Caco-2 (cell line): ENCODE results near the gene ITGB1. TPM values are rescaled to one million over a fixed set of nuclear protein-coding genes. Genes with fewer than 3 reads are reported as not detected.

ENCODE experiments used
- BruUV-seq: library from RNA; stranded (reverse); fragments of 400-500 nt; replicated peaks from 2 replicates; lab custom pipeline; 2021; lab: Mats Ljungman, UMichigan
- CTCF ChIA-PET: fragments of 300-600 bp; sonication (Branson Sonifier 250); formaldehyde crosslinking; loops from one replicate; lab custom pipeline; 2022; ENCODE audit warnings: antibody characterized with exemption; lab: Charles Lee
- POLR2A ChIA-PET: fragments of 300-600 bp; sonication (Branson Sonifier 250); formaldehyde crosslinking; loops from one replicate; lab custom pipeline; 2022; ENCODE audit warnings: antibody characterized with exemption; lab: Charles Lee
- DNase-seq, 2 experiments: peaks; one replicate each; pipeline versions ENCODE4 v3.0.0 to v3.0.0-alpha.2; 2020 to 2022
- H3K27me3 ChIP-seq: replicated peaks from 2 replicates; pipeline ENCODE4 v1.6.0; 2011; ENCODE audit warnings: low read length; ENCODE audit not compliant: control insufficient read depth, insufficient read depth
- H3K36me3 ChIP-seq: 2 replicates; pipeline ENCODE4 v1.5.1; 2011; ENCODE audit warnings: low read length; ENCODE audit not compliant: control insufficient read depth, insufficient read depth
- H3K4me1 ChIP-seq: fragments of 250-450 bp; sonication (Bioruptor Pico); 2 replicates; pipeline ENCODE4 v1.5.1; 2020; ENCODE audit warnings: mild to moderate bottlenecking
- H3K4me3 ChIP-seq: 2 replicates; pipeline ENCODE4 v1.5.1; 2011; ENCODE audit warnings: low read depth, mild to moderate bottlenecking, control low read depth, low read length
- H3K9me3 ChIP-seq: fragments of 250-450 bp; sonication (Bioruptor Pico); 2 replicates; pipeline ENCODE4 v1.5.1; 2020; ENCODE audit warnings: mild to moderate bottlenecking, moderate library complexity
- H3K27ac Mint-ChIP-seq: one replicate; pipeline ENCODE4 v1.8.0; 2022; ENCODE audit warnings: mixed read lengths; ENCODE audit not compliant: unreplicated experiment
- H3K27me3 Mint-ChIP-seq: one replicate; pipeline ENCODE4 v1.8.0; 2022; ENCODE audit warnings: mixed read lengths; ENCODE audit not compliant: insufficient read depth, unreplicated experiment
- H3K36me3 Mint-ChIP-seq: one replicate; pipeline ENCODE4 v1.8.0; 2022; ENCODE audit warnings: mild to moderate bottlenecking, mixed read lengths; ENCODE audit not compliant: insufficient read depth, unreplicated experiment
- H3K4me1 Mint-ChIP-seq: one replicate; pipeline ENCODE4 v1.8.0; 2022; ENCODE audit warnings: low read depth, mixed read lengths; ENCODE audit not compliant: unreplicated experiment
- H3K4me3 Mint-ChIP-seq: one replicate; pipeline ENCODE4 v1.8.0; 2022; ENCODE audit warnings: mild to moderate bottlenecking, moderate library complexity, mixed read lengths; ENCODE audit not compliant: unreplicated experiment
- H3K9me3 Mint-ChIP-seq: one replicate; pipeline ENCODE4 v1.8.0; 2022; ENCODE audit warnings: mixed read lengths; ENCODE audit not compliant: unreplicated experiment
- CTCF ChIP-seq, 2 experiments: fragments of 200-600 bp in 1 of 2; IDR thresholded peaks; 1 replicate in 1 of 2; 2 replicates in 1 of 2; pipeline versions ENCODE4 v1.5.1 to v1.8.0; 2011 to 2022; ENCODE audit warnings: antibody characterized with exemption in 1 of 2, control low read depth in 1 of 2, inconsistent platforms in 1 of 2, low read depth in 1 of 2, low read length in 1 of 2, mild to moderate bottlenecking in 1 of 2, moderate library complexity in 1 of 2; ENCODE audit not compliant: insufficient read depth in 1 of 2, severe bottlenecking in 1 of 2, unreplicated experiment in 1 of 2
- intact Hi-C: fragments of 100-400 bp; cut with micrococcal nuclease; formaldehyde crosslinking; loops from one replicate; pipeline ENCODE4 v1.10.0; 2022; ENCODE audit not compliant: unreplicated experiment
- total RNA-seq: library from RNA; stranded (reverse); gene quantifications from 2 replicates; pipeline ENCODE4 v1.2.3, GENCODE V29; 2022

Gene ITGB1
- total RNA-seq, 1 experiment from 2014 or later = 474 TPM

- no peaks in the 10 kb centered on the region for H3K27me3 Mint-ChIP-seq
- no peaks in the 10 kb centered on the region for H3K9me3 Mint-ChIP-seq
- H3K4me1 ChIP-seq = peaks cover 37% of the 10 kb centered on the region
- ChIA-PET CTCF (no interaction called here), POLR2A (no interaction called here)
- no peaks in the 10 kb centered on the region for H3K27me3 ChIP-seq
- no TSS peak for BruUV-seq
- intact Hi-C loops = no loop called here
- H3K36me3 ChIP-seq = no peaks in the 10 kb centered on the region
- H3K9me3 ChIP-seq = no peaks in the 10 kb centered on the region
- no peak for DNase-seq
- H3K4me3 Mint-ChIP-seq = no peak overlapping the region
- peaks cover 5% of the 10 kb centered on the region for H3K36me3 Mint-ChIP-seq
- H3K27ac Mint-ChIP-seq = no peak overlapping the region
- H3K4me3 ChIP-seq = no peak overlapping the region
- TF ChIP-seq CTCF (IDR thresholded peaks at IDR 0.05; ENCODE audit: insufficient read depth in 1 of 2, low read depth in 1 of 2, low read length in 1 of 2, severe bottlenecking in 1 of 2, unreplicated experiment in 1 of 2) = no peak
- H3K4me1 Mint-ChIP-seq = peaks cover 27% of the 10 kb centered on the region
Observed at GRCh38 chr10:32985775-32986350, 27.8 kb upstream of the ITGB1 start.

- peaks cover 27% of the 10 kb centered on the region for H3K4me1 Mint-ChIP-seq
- H3K36me3 Mint-ChIP-seq = peaks cover 10% of the 10 kb centered on the region
- H3K27me3 Mint-ChIP-seq = no peaks in the 10 kb centered on the region
- Histone ChIP-seq H3K9me3 (no peaks in the 10 kb centered on the region), H3K36me3 (no peaks in the 10 kb centered on the region), H3K27me3 (no peaks in the 10 kb centered on the region), H3K4me3 (no peak overlapping the region), H3K4me1 (peaks cover 37% of the 10 kb centered on the region)
- ChIA-PET POLR2A (no interaction called here), CTCF (no interaction called here)
- TF ChIP-seq CTCF (IDR thresholded peaks at IDR 0.05; ENCODE audit: insufficient read depth in 1 of 2, low read depth in 1 of 2, low read length in 1 of 2, severe bottlenecking in 1 of 2, unreplicated experiment in 1 of 2) = no peak
- no peak overlapping the region for H3K27ac Mint-ChIP-seq
- BruUV-seq = no TSS peak
- no peaks in the 10 kb centered on the region for H3K9me3 Mint-ChIP-seq
- intact Hi-C loops = no loop called here
- no peak overlapping the region for H3K4me3 Mint-ChIP-seq
- DNase-seq = no peak
Observed at GRCh38 chr10:32985341-32985764, 27.3 kb upstream of the ITGB1 start.

- peaks cover 13% of the 10 kb centered on the region for H3K36me3 Mint-ChIP-seq
- CTCF ChIA-PET = interaction anchor here (0.9 kb wide), 1 partner anchor 25 kb away, joined by 6 read pairs; no protein-coding TSS in a partner anchor
Observed at GRCh38 chr10:32984003-32984600, 26.1 kb upstream of the ITGB1 start.

More at GRCh38 chr10:32984003-32984600, 26.1 kb upstream of the ITGB1 start:
- no peaks in the 10 kb centered on the region for H3K36me3 ChIP-seq
- H3K4me1 Mint-ChIP-seq = peaks cover 27% of the 10 kb centered on the region
- H3K27ac Mint-ChIP-seq = no peak overlapping the region
- H3K27me3 ChIP-seq = no peaks in the 10 kb centered on the region
- H3K9me3 ChIP-seq = no peaks in the 10 kb centered on the region
- intact Hi-C loops = no loop called here
- no peak for DNase-seq
- no peak for TF ChIP-seq CTCF (IDR thresholded peaks at IDR 0.05; ENCODE audit: insufficient read depth in 1 of 2, low read depth in 1 of 2, low read length in 1 of 2, severe bottlenecking in 1 of 2, unreplicated experiment in 1 of 2)
- no peak overlapping the region for H3K4me3 Mint-ChIP-seq
- no peaks in the 10 kb centered on the region for H3K9me3 Mint-ChIP-seq
- H3K4me1 ChIP-seq = peaks cover 42% of the 10 kb centered on the region
- no TSS peak for BruUV-seq
- POLR2A ChIA-PET = interaction anchor here (0.5 kb wide), 1 partner anchor 27 kb away, joined by 3 read pairs; no protein-coding TSS in a partner anchor
- no peaks in the 10 kb centered on the region for H3K27me3 Mint-ChIP-seq
- H3K4me3 ChIP-seq = no peak overlapping the region
